GM12873 (cell line): ENCODE data around the gene CCR3.

ENCODE experiments used
- CTCF ChIP-seq: IDR thresholded peaks from 2 replicates; pipeline ENCODE4 v1.5.1; 2012; ENCODE audit warnings: low read depth, mild to moderate bottlenecking, moderate library complexity, low read length, control low read depth; ENCODE audit not compliant: insufficient read depth; ENCODE audit errors: missing control alignments

Gene CCR3

GRCh38 chr3:46283881-46284450 is 41.7 kb downstream of the CCR3 start:
- no peak for TF ChIP-seq CTCF

GRCh38 chr3:46284981-46285683 is 42.9 kb downstream of the CCR3 start:
- no peak for TF ChIP-seq CTCF

GRCh38 chr3:46285931-46286619 is 43.8 kb downstream of the CCR3 start:
- TF ChIP-seq CTCF: no peak

- TF ChIP-seq CTCF: no peak
These were observed 44.8 kb downstream of the CCR3 start for GRCh38 chr3:46286947-46287565.

GRCh38 chr3:46289551-46289950 is 47.3 kb downstream of the CCR3 start:
- no peak for TF ChIP-seq CTCF

GRCh38 chr3:46289966-46290365 is 47.7 kb downstream of the CCR3 start:
- TF ChIP-seq CTCF: no peak

GRCh38 chr3:46291046-46291445 is 48.8 kb downstream of the CCR3 start:
- TF ChIP-seq CTCF: no peak
